Neural cell (in vitro differentiated cells): ENCODE results near the gene LSAMP. TPM values are rescaled to one million over a fixed set of nuclear protein-coding genes. Genes with fewer than 3 reads are reported as not detected.

Source experiments
- H2AFZ ChIP-seq: fragments of 200-600, 300-800 bp; sonication (generic), shearing (Covaris generic); 2 replicates; pipeline ENCODE4 v1.6.0; 2014; ENCODE audit warnings: low read depth, mild to moderate bottlenecking, antibody characterized with exemption, low read length, moderate library complexity
- H3F3A ChIP-seq: fragments of 200-600 bp; shearing (Covaris generic); 2 replicates; pipeline ENCODE4 v1.6.1; 2016; ENCODE audit warnings: mild to moderate bottlenecking, moderate library complexity, mixed read lengths, antibody characterized with exemption, low read length; ENCODE audit not compliant: insufficient read depth, poor library complexity, severe bottlenecking
- H3K27ac ChIP-seq: fragments of 200-600, 300-800 bp; sonication (generic), shearing (Covaris generic); 2 replicates; pipeline ENCODE4 v1.5.1; 2014; ENCODE audit warnings: mild to moderate bottlenecking, low read length, moderate library complexity
- H3K27me3 ChIP-seq: fragments of 300-800, 200-600 bp; sonication (generic), shearing (Covaris generic); 2 replicates; pipeline ENCODE4 v1.6.0; 2014; ENCODE audit warnings: mild to moderate bottlenecking, low read depth, low read length, moderate library complexity; ENCODE audit not compliant: insufficient read depth
- H3K36me3 ChIP-seq: fragments of 300-800, 200-600 bp; sonication (generic), shearing (Covaris generic); 2 replicates; pipeline ENCODE4 v1.5.1; 2014; ENCODE audit warnings: mild to moderate bottlenecking, antibody characterized with exemption, low read length, moderate library complexity; ENCODE audit not compliant: insufficient read depth
- H3K4me2 ChIP-seq: fragments of 300-800, 200-600 bp; sonication (generic), shearing (Covaris generic); 2 replicates; pipeline ENCODE4 v1.6.0; 2014; ENCODE audit warnings: mild to moderate bottlenecking, low read length
- H3K4me3 ChIP-seq: fragments of 300-800, 200-600 bp; sonication (generic), shearing (Covaris generic); 2 replicates; pipeline ENCODE4 v1.5.1; 2014; ENCODE audit warnings: mild to moderate bottlenecking, low read length, moderate library complexity
- H3K79me2 ChIP-seq: fragments of 200-600 bp; shearing (Covaris generic); replicated peaks from 2 replicates; pipeline ENCODE4 v1.6.0; 2014; ENCODE audit warnings: mild to moderate bottlenecking, low read length, moderate library complexity; ENCODE audit not compliant: insufficient read depth
- H3K9ac ChIP-seq: fragments of 300-800, 200-600 bp; sonication (generic), shearing (Covaris generic); 2 replicates; pipeline ENCODE4 v1.6.1; 2016; ENCODE audit warnings: mild to moderate bottlenecking, low read length, mixed read lengths
- H3K9me2 ChIP-seq: fragments of 200-600 bp; shearing (Covaris generic); 2 replicates; pipeline ENCODE4 v1.6.1; 2016; ENCODE audit warnings: mild to moderate bottlenecking, low read length, mixed read lengths; ENCODE audit not compliant: insufficient read depth
- H3K9me3 ChIP-seq: fragments of 200-600, 300-800 bp; sonication (generic), shearing (Covaris generic); 2 replicates; pipeline ENCODE4 v1.6.1; 2016; ENCODE audit warnings: mild to moderate bottlenecking, mixed run types, low read length, moderate library complexity, mixed read lengths
- H4K20me1 ChIP-seq: fragments of 200-600 bp; shearing (Covaris generic); 2 replicates; pipeline ENCODE4 v1.6.1; 2016; ENCODE audit warnings: mild to moderate bottlenecking, mixed run types; ENCODE audit not compliant: insufficient read depth
- CTCF ChIP-seq: fragments of 450-650 bp; IDR thresholded peaks from 2 replicates; pipeline ENCODE4 v1.5.1; 2014; ENCODE audit warnings: antibody characterized with exemption, mild to moderate bottlenecking, moderate library complexity; ENCODE audit not compliant: poor library complexity, severe bottlenecking
- EP300 ChIP-seq: fragments of 450-650 bp; conservative IDR thresholded peaks from 2 replicates; pipeline ENCODE4 v1.6.1; 2014; ENCODE audit warnings: antibody characterized with exemption, mild to moderate bottlenecking, moderate library complexity; ENCODE audit not compliant: poor library complexity, severe bottlenecking
- MXI1 ChIP-seq: fragments of 450-650 bp; conservative IDR thresholded peaks from 2 replicates; pipeline ENCODE4 v1.6.1; 2014; ENCODE audit warnings: antibody characterized with exemption, mild to moderate bottlenecking; ENCODE audit not compliant: poor library complexity, severe bottlenecking
- POLR2AphosphoS5 ChIP-seq: IDR thresholded peaks from 2 replicates; pipeline ENCODE4 v1.6.1; 2012
- RAD21 ChIP-seq: fragments of 450-650 bp; conservative IDR thresholded peaks from 2 replicates; pipeline ENCODE4 v1.6.1; 2014; ENCODE audit warnings: antibody characterized with exemption, mild to moderate bottlenecking, moderate library complexity
- REST ChIP-seq: IDR thresholded peaks from 2 replicates; pipeline ENCODE4 v1.6.1; 2012; ENCODE audit warnings: borderline replicate concordance
- SMC3 ChIP-seq: fragments of 450-650 bp; conservative IDR thresholded peaks from 2 replicates; pipeline ENCODE4 v1.6.1; 2014; ENCODE audit warnings: antibody characterized with exemption, mild to moderate bottlenecking, moderate library complexity; ENCODE audit not compliant: poor library complexity
- TAF1 ChIP-seq: IDR thresholded peaks from 2 replicates; pipeline ENCODE4 v1.6.1; 2012; ENCODE audit warnings: low read depth
- polyA plus RNA-seq: library from polyadenylated mRNA; depleted of rRNA; stranded (reverse); fragments of >200 nt; gene quantifications from 2 replicates; pipeline ENCODE4 v1.2.3, GENCODE V29; 2014

Gene LSAMP
- polyA plus RNA-seq, 1 donor from 2014 or later: 93.6 TPM

- TF ChIP-seq CTCF (no peak), REST (no peak), POLR2AphosphoS5 (no peak), MXI1 (no peak), EP300 (no peak)
- H3K79me2 ChIP-seq: no peaks in the 10 kb centered on the region
- H3K9me3 ChIP-seq: no peaks in the 10 kb centered on the region
- no peaks in the 10 kb centered on the region for H3K27me3 ChIP-seq
- H3K9ac ChIP-seq: no peak overlapping the region
- no peaks in the 10 kb centered on the region for H3F3A ChIP-seq
- no peaks in the 10 kb centered on the region for H3K9me2 ChIP-seq
- H3K4me3 ChIP-seq: no peak overlapping the region
- no peak overlapping the region for H2AFZ ChIP-seq
- H3K4me2 ChIP-seq: no peak overlapping the region
- no peaks in the 10 kb centered on the region for H4K20me1 ChIP-seq
- no peak overlapping the region for H3K27ac ChIP-seq
- no peaks in the 10 kb centered on the region for H3K36me3 ChIP-seq
Observed at GRCh38 chr3:115843206-115843605, 602.1 kb downstream of the LSAMP start.

GRCh38 chr3:115839246-115839645 lies 606.0 kb downstream of the LSAMP start:
- no peak overlapping the region for H3K4me2 ChIP-seq
- H2AFZ ChIP-seq: no peak overlapping the region
- H3K36me3 ChIP-seq: no peaks in the 10 kb centered on the region
- no peak overlapping the region for H3K27ac ChIP-seq
- no peaks in the 10 kb centered on the region for H3F3A ChIP-seq
- no peaks in the 10 kb centered on the region for H3K27me3 ChIP-seq
- H3K4me3 ChIP-seq: no peak overlapping the region
- H4K20me1 ChIP-seq: no peaks in the 10 kb centered on the region
- no peak overlapping the region for H3K9ac ChIP-seq
- no peaks in the 10 kb centered on the region for H3K9me3 ChIP-seq
- no peak for TF ChIP-seq POLR2AphosphoS5
- no peak for TF ChIP-seq REST
- H3K79me2 ChIP-seq: no peaks in the 10 kb centered on the region
- no peaks in the 10 kb centered on the region for H3K9me2 ChIP-seq

GRCh38 chr3:115838786-115839185 lies 606.5 kb downstream of the LSAMP start:
- no peaks in the 10 kb centered on the region for H3F3A ChIP-seq
- H3K79me2 ChIP-seq: no peaks in the 10 kb centered on the region
- H3K4me3 ChIP-seq: no peak overlapping the region
- no peak overlapping the region for H3K9ac ChIP-seq
- no peak overlapping the region for H3K4me2 ChIP-seq
- no peaks in the 10 kb centered on the region for H3K27me3 ChIP-seq
- no peaks in the 10 kb centered on the region for H3K36me3 ChIP-seq
- H2AFZ ChIP-seq: no peak overlapping the region
- H3K27ac ChIP-seq: no peak overlapping the region
- H3K9me3 ChIP-seq: no peaks in the 10 kb centered on the region
- H4K20me1 ChIP-seq: no peaks in the 10 kb centered on the region
- no peaks in the 10 kb centered on the region for H3K9me2 ChIP-seq
- TF ChIP-seq REST (no peak), RAD21 (no peak), EP300 (no peak), CTCF (no peak), TAF1 (no peak), POLR2AphosphoS5 (no peak), SMC3 (no peak)
